ENCODE data around the gene SH3GL3.

The SH3GL3 gene

DNA sequence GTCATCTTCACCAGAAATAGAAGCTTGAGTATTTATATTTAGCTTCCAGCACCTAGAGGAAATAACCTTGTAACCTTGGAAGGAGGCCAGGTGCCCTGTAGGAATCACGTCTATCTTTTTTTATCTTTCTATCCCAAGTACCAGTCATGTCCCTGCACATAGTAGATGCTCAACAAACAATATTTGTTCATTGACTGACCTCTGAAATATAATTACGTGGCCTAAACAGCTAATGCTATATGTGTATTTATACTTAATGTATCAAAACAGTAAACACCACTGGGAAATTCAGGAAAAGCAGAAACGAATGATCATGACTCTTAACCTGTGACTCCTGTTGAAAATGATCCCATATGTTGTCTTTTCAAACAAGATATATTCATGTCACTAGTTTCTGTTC, 108.9 kb downstream of the SH3GL3 start:
- H3K4me3 ChIP-seq (ENCODE audit: low read depth, low read length): no peak overlapping the region
- TF ChIP-seq, protein P1, sequence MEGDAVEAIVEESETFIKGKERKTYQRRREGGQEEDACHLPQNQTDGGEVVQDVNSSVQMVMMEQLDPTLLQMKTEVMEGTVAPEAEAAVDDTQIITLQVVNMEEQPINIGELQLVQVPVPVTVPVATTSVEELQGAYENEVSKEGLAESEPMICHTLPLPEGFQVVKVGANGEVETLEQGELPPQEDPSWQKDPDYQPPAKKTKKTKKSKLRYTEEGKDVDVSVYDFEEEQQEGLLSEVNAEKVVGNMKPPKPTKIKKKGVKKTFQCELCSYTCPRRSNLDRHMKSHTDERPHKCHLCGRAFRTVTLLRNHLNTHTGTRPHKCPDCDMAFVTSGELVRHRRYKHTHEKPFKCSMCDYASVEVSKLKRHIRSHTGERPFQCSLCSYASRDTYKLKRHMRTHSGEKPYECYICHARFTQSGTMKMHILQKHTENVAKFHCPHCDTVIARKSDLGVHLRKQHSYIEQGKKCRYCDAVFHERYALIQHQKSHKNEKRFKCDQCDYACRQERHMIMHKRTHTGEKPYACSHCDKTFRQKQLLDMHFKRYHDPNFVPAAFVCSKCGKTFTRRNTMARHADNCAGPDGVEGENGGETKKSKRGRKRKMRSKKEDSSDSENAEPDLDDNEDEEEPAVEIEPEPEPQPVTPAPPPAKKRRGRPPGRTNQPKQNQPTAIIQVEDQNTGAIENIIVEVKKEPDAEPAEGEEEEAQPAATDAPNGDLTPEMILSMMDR (IDR thresholded peaks at IDR 0.05; ENCODE audit: insufficient read depth, low read depth, low read length, missing control alignments): no peak
- no peak for DNase-seq (ENCODE audit: low read depth)

DNA sequence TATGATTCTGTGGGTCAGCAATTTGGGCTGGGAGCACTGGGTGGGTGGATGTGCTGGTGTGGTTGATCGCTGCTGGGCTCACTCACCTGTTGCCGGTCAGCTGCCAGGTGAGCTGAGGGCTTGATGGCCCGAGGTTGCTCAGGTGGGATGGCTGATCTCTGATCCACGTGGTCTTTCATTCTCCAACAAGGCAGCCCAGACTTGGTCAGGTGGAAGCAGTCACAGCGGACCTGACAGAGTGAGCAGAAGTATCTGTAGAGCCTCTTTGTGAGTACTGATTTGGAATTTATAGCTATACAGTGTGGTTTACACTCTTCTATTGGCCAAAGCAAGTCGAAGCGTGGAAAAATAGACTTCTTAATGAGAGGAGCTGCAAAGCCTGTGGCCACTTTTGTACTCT, 109.6 kb downstream of the SH3GL3 start:
- H3K4me3 ChIP-seq (ENCODE audit: low read depth, low read length): no peak overlapping the region
- no peak for DNase-seq (ENCODE audit: low read depth)
- TF ChIP-seq, protein P1 (IDR thresholded peaks at IDR 0.05; ENCODE audit: insufficient read depth, low read depth, low read length, missing control alignments): no peak

DNA sequence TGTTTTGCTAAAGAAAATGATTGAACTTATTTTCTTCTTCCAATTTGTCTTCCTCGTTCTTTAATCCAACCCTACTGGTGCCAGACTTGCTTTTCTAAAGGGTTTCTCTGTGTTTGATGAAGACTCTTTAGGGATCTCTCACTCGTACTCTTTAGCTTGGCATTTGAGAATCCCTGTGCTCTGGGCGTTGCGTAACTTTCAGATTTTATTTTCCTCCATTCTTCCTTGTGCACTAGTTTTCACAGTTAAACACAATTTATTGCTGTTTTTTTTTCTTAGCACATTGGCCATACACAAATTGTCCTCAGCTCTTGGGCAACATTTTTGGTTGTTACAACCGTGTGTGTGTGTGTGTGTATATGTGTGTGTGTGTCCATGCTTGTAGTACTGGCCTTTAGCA, 111.0 kb downstream of the SH3GL3 start:
- no peak for DNase-seq (ENCODE audit: low read depth)
- no peak overlapping the region for H3K4me3 ChIP-seq (ENCODE audit: low read depth, low read length)
- TF ChIP-seq, protein P1 (IDR thresholded peaks at IDR 0.05; ENCODE audit: insufficient read depth, low read depth, low read length, missing control alignments): no peak

DNA sequence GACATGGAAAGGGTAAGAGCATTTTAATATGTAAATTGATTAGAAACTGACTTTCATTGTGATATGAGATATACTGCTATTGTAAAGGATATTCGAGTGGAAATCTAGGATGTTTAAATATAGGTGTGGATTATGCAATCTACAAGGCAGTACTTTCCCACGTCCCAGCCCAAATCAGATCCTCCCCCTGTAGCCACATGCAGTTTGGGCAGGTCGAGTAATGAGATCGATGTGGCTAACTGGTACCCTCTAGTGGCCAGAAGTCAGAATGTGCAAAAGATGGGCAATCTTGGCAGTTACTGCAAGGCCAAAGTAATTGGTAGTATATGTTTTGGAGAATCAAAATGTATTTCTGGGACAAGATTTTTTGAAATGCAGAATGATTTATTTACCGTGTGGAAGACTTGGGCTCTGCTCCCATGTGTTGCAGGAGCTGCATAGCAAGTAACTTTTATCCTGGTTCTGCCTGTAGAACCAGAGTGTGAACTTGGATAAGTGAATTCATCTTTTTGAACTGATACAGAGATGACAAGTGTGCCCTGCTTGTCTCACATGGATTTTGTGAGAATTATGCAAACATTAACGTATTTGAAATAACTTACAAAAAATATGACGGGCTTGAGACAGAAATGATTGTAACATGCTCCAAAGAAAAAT, 112.3 kb downstream of the SH3GL3 start:
- TF ChIP-seq, protein P1 (IDR thresholded peaks at IDR 0.05; ENCODE audit: insufficient read depth, low read depth, low read length, missing control alignments): peak; percentile 87
- DNase-seq (ENCODE audit: low read depth): peak; percentile 69
- no peak overlapping the region for H3K4me3 ChIP-seq (ENCODE audit: low read depth, low read length)

DNA sequence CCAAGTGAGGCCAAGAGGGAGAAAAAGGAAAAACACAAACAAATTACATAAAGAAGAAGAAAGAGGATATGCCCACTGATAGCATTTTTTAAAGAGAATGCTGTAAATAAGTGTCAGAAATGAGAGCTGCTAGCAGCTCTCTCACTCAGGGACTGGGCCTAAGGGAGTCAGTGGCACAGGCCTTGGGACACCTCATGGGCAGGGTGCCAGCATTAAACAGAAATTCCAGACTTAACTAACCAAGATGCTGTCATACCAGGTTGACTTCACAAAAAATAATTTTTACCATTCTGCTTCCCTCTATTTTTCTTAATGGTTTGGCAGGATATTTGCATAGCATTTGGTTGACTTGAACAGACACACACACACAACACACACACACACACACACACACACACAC, 114.5 kb downstream of the SH3GL3 start:
- H3K4me3 ChIP-seq (ENCODE audit: low read depth, low read length): no peak overlapping the region
- TF ChIP-seq, protein P1 (IDR thresholded peaks at IDR 0.05; ENCODE audit: insufficient read depth, low read depth, low read length, missing control alignments): no peak
- DNase-seq (ENCODE audit: low read depth): no peak

DNA sequence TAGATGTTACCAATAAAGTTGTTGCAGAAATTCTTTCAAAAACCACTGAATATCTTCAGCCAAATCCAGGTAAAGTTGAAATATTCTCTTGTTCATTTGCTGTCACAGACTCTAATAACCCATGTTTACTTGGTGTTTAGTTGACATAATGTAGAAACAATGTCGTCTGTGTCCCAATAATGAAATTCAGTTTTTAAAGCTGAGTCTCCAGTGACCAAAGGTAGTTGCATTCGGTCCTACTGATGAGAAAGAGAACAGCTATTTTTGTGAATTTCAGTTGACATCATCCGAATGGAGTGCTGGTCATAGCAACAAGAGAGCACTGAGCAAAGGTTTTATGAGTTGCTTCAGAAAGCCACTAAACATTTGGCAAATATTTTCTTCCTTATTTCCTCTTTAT, 118.0 kb downstream of the SH3GL3 start:
- H3K4me3 ChIP-seq (ENCODE audit: low read depth, low read length): no peak overlapping the region
- TF ChIP-seq, protein P1 (IDR thresholded peaks at IDR 0.05; ENCODE audit: insufficient read depth, low read depth, low read length, missing control alignments): no peak
- DNase-seq (ENCODE audit: low read depth): no peak

DNA sequence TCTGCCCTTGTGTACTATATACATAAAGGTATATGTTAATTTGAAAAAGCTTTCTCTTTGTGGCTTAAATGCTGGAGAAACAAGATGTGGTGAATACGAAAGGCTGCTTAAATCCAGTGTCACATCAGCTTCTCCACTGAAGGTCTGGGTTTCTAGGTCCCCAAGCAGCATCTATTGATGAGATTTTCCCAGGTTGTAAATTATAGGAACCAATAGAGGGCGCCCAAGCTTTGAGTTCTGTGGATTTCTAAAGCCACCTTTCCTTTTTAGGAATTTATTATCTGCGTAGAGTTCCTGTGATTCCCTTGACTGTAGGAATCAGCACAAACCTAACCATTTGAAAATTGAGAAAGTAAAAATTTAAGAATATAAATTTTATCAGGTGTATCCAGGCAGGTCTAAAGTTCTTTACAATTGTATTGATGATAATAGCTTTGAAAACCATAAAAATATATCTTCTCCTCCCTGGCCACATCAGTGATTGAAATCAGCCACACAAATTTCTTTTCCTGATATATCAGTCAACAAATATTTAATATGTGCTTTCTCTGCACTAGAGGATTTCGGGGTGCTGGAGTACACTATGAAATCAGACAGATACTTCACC, 118.5 kb downstream of the SH3GL3 start:
- TF ChIP-seq, protein P1 (IDR thresholded peaks at IDR 0.05; ENCODE audit: insufficient read depth, low read depth, low read length, missing control alignments): peak; percentile 52
- DNase-seq (ENCODE audit: low read depth): peak; percentile 44
- no peak overlapping the region for H3K4me3 ChIP-seq (ENCODE audit: low read depth, low read length)
